CD14-positive monocyte (primary cell): ENCODE data around the gene SLC6A2. TPM values are rescaled to one million over a fixed set of nuclear protein-coding genes. Genes with fewer than 3 reads are reported as not detected.

Experiments
- DNase-seq, 3 donors: peaks; one replicate each; pipeline ENCODE4 v3.0.0-alpha.2; 2011 to 2022
- H2AFZ ChIP-seq: 2 replicates; pipeline ENCODE4 v1.6.0; 2012; ENCODE audit warnings: mild to moderate bottlenecking, low read depth, low read length, inconsistent platforms; ENCODE audit not compliant: insufficient read depth, poor library complexity, severe bottlenecking
- H3K27ac ChIP-seq, 2 donors: 1 replicate in 1 of 2; 2 replicates in 1 of 2; pipeline ENCODE4 v1.5.1; 2012 to 2013; ENCODE audit warnings: low read length in 2 of 2, control low read depth in 1 of 2, inconsistent platforms in 1 of 2, low read depth in 1 of 2, mild to moderate bottlenecking in 1 of 2
- H3K27me3 ChIP-seq, 2 donors: one replicate each; pipeline versions ENCODE4 v1.6.0 to v1.6.1; 2011 to 2013; ENCODE audit warnings: low read length in 2 of 2; ENCODE audit not compliant: control insufficient read depth in 2 of 2, insufficient read depth in 2 of 2
- H3K36me3 ChIP-seq, 2 donors: replicated peaks in 1 of 2; 1 replicate in 1 of 2; 2 replicates in 1 of 2; pipeline versions ENCODE4 v1.5.1 to v1.6.1; 2012 to 2013; ENCODE audit warnings: low read length in 2 of 2, control low read depth in 1 of 2, inconsistent platforms in 1 of 2, mild to moderate bottlenecking in 1 of 2; ENCODE audit not compliant: insufficient read depth in 2 of 2, control insufficient read depth in 1 of 2
- H3K4me1 ChIP-seq, 2 donors: 1 replicate in 1 of 2; 2 replicates in 1 of 2; pipeline versions ENCODE4 v1.5.1 to v1.6.1; 2012 to 2013; ENCODE audit warnings: low read length in 2 of 2, control low read depth in 1 of 2, inconsistent platforms in 1 of 2, mild to moderate bottlenecking in 1 of 2, moderate library complexity in 1 of 2; ENCODE audit not compliant: insufficient read depth in 2 of 2, control insufficient read depth in 1 of 2
- H3K4me2 ChIP-seq: replicated peaks from 2 replicates; pipeline ENCODE3; 2012; ENCODE audit warnings: low read length, moderate library complexity, mild to moderate bottlenecking; ENCODE audit not compliant: poor library complexity, severe bottlenecking; ENCODE audit errors: extremely low read depth
- H3K4me3 ChIP-seq, 3 experiments: fragments of 200-600 bp in 1 of 3; sonication (generic) in 1 of 3; replicated peaks in 1 of 3; 1 replicate in 2 of 3; 2 replicates in 1 of 3; pipeline ENCODE4 v1.5.1; 2011 to 2013; ENCODE audit warnings: low read length in 3 of 3, mild to moderate bottlenecking in 3 of 3, control low read depth in 2 of 3, low read depth in 2 of 3, inconsistent platforms in 1 of 3, moderate library complexity in 1 of 3
- H3K79me2 ChIP-seq: 2 replicates; pipeline ENCODE4 v1.6.0; 2012; ENCODE audit warnings: mild to moderate bottlenecking, control low read depth, inconsistent platforms, low read length, moderate library complexity; ENCODE audit not compliant: insufficient read depth
- H3K9ac ChIP-seq: 2 replicates; pipeline ENCODE4 v1.6.0; 2017; ENCODE audit warnings: low read length, mild to moderate bottlenecking; ENCODE audit not compliant: insufficient read depth, poor library complexity, severe bottlenecking
- H3K9me3 ChIP-seq, 2 donors: replicated peaks in 1 of 2; 1 replicate in 1 of 2; 2 replicates in 1 of 2; pipeline versions ENCODE4 v1.5.1 to v1.6.1; 2012 to 2013; ENCODE audit warnings: low read length in 2 of 2, control low read depth in 1 of 2; ENCODE audit not compliant: control insufficient read depth in 1 of 2, insufficient read depth in 1 of 2
- H4K20me1 ChIP-seq: 2 replicates; pipeline ENCODE4 v1.6.0; 2012; ENCODE audit warnings: mild to moderate bottlenecking, low read length, control low read depth, moderate library complexity; ENCODE audit not compliant: insufficient read depth
- H3K27ac Mint-ChIP-seq, 7 donors: one replicate each; pipeline ENCODE4 v1.8.0; 2020; ENCODE audit warnings: mild to moderate bottlenecking in 7 of 7, mixed read lengths in 7 of 7, moderate library complexity in 6 of 7, inconsistent platforms in 2 of 7
- H3K27me3 Mint-ChIP-seq, 3 donors: one replicate each; pipeline ENCODE4 v1.8.0; 2021 to 2022; ENCODE audit warnings: low read depth in 3 of 3, mild to moderate bottlenecking in 3 of 3, mixed read lengths in 3 of 3, moderate library complexity in 3 of 3, inconsistent platforms in 1 of 3
- H3K36me3 Mint-ChIP-seq, 2 donors: one replicate each; pipeline ENCODE4 v1.8.0; 2020; ENCODE audit warnings: mixed read lengths in 2 of 2, inconsistent platforms in 1 of 2, mild to moderate bottlenecking in 1 of 2
- H3K4me1 Mint-ChIP-seq: one replicate; pipeline ENCODE4 v1.8.0; 2020; ENCODE audit warnings: mild to moderate bottlenecking, mixed read lengths
- H3K4me3 Mint-ChIP-seq, 2 donors: one replicate each; pipeline ENCODE4 v1.8.0; 2020; ENCODE audit warnings: mild to moderate bottlenecking in 2 of 2, mixed read lengths in 2 of 2, moderate library complexity in 1 of 2
- H3K9me3 Mint-ChIP-seq, 7 donors: one replicate each; pipeline ENCODE4 v1.8.0; 2020 to 2022; ENCODE audit warnings: mixed read lengths in 7 of 7, mild to moderate bottlenecking in 6 of 7, moderate library complexity in 6 of 7, inconsistent platforms in 2 of 7
- WGBS: methylation state at CpG from one replicate; pipeline ENCODE4 v1.1.5; 2013; ENCODE audit warnings: missing lambda C conversion rate; ENCODE audit not compliant: insufficient coverage; 5-methylcytosine and 5-hydroxymethylcytosine counted together
- intact Hi-C, 2 donors: fragments of 100-400 bp; cut with micrococcal nuclease; formaldehyde crosslinking; loops; one replicate each; pipeline versions ENCODE4 v1.15.0 to v1.15.1; 2023
- polyA plus RNA-seq, 3 donors: library from polyadenylated mRNA; depleted of rRNA in 1 of 3; unstranded in 2 of 3; stranded (reverse) in 1 of 3; fragments of 300-500 nt in 2 of 3; fragments of >200 nt in 1 of 3; fragmentation: Illumina TruSeq in 2 of 3; gene quantifications; 1 replicate in 2 of 3; 2 replicates in 1 of 3; pipeline ENCODE4 v1.2.3, GENCODE V29; 2012 to 2021
- TF ChIP-seq, protein P1 (sequence below): fragments of 200-600 bp; IDR thresholded peaks from one replicate; pipeline ENCODE4 v1.8.0; 2022; ENCODE audit warnings: antibody characterized with exemption, mild to moderate bottlenecking

The SLC6A2 gene
- polyA plus RNA-seq, 3 donors, result not detected

DNA sequence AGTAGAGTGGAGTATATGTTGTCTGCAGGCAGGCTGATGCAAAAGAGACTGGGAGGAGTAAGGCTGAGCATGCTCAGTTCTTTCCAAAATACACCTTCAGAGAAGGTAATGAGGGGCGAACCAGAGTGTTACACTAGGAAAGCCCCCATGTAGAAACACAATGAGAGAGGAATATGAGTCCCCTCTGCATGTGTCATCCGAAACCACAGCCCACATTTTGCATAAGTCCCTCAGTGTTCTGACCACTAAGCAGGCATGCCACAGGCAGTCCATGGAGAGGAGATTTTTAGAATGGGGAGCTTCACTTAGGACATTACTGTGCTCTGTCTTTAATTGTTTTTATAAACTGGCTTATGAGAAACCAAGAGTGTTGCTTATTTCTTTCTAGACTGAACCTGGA is 32.0 kb downstream of the SLC6A2 start:
- TF ChIP-seq, protein P1, sequence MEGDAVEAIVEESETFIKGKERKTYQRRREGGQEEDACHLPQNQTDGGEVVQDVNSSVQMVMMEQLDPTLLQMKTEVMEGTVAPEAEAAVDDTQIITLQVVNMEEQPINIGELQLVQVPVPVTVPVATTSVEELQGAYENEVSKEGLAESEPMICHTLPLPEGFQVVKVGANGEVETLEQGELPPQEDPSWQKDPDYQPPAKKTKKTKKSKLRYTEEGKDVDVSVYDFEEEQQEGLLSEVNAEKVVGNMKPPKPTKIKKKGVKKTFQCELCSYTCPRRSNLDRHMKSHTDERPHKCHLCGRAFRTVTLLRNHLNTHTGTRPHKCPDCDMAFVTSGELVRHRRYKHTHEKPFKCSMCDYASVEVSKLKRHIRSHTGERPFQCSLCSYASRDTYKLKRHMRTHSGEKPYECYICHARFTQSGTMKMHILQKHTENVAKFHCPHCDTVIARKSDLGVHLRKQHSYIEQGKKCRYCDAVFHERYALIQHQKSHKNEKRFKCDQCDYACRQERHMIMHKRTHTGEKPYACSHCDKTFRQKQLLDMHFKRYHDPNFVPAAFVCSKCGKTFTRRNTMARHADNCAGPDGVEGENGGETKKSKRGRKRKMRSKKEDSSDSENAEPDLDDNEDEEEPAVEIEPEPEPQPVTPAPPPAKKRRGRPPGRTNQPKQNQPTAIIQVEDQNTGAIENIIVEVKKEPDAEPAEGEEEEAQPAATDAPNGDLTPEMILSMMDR, result no peak
- H3K27ac Mint-ChIP-seq, result no peak overlapping the region
- no peaks in the 10 kb centered on the region for H3K4me1 Mint-ChIP-seq
- no peaks in the 10 kb centered on the region for H3K4me1 ChIP-seq
- no peak overlapping the region for H3K4me3 Mint-ChIP-seq
- H3K27me3 ChIP-seq, result no peaks in the 10 kb centered on the region
- no peak for DNase-seq
- no peak overlapping the region for H2AFZ ChIP-seq
- no peaks in the 10 kb centered on the region for H3K36me3 ChIP-seq
- no peak overlapping the region for H3K4me2 ChIP-seq
- no peaks in the 10 kb centered on the region for H3K36me3 Mint-ChIP-seq
- no peaks in the 10 kb centered on the region for H3K79me2 ChIP-seq
- peaks cover 0 to 2% (median 1%) of the 10 kb centered on the region in 3 donors for H3K27me3 Mint-ChIP-seq
- H3K27ac ChIP-seq, result no peak overlapping the region
- peaks cover 0 to 5% (median 2%) of the 10 kb centered on the region in 7 donors for H3K9me3 Mint-ChIP-seq
- H3K9me3 ChIP-seq, result peaks cover 0 to 5% of the 10 kb centered on the region in 2 donors
- H3K9ac ChIP-seq, result no peak overlapping the region
- no peak overlapping the region for H3K4me3 ChIP-seq
- intact Hi-C loops, result no loop called here
- WGBS, result no CpG with 5 or more reads among the region's 2 CpGs
- H4K20me1 ChIP-seq, result no peaks in the 10 kb centered on the region

DNA sequence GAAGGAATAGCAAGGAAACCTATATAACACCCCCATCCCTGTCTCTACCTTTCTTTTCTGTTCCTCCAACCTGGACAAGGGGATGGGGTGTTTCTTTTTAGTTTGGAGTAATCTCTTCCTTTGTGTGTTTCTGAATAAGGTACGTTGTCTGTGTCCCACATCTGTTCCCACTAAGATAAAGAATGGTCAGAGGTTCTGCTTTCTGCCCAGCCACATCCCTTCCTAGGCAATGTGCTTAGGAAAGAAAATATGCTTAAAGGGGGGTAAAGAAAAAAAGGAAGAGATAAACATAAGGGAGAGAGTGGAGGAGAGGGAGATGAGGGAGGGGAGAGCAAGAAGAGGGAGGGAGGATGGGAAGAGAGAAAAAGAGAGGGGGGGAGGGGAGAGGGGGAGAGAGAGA is 35.1 kb downstream of the SLC6A2 start:
- DNase-seq, result no peak
- no peak overlapping the region for H3K27ac Mint-ChIP-seq
- no peaks in the 10 kb centered on the region for H3K36me3 Mint-ChIP-seq
- Histone ChIP-seq H3K4me2 (no peak overlapping the region), H3K9me3 (peaks cover 0 to 5% of the 10 kb centered on the region in 2 donors), H3K27ac (no peak overlapping the region), H3K79me2 (no peaks in the 10 kb centered on the region), H2AFZ (no peak overlapping the region), H3K27me3 (no peaks in the 10 kb centered on the region), H3K36me3 (no peaks in the 10 kb centered on the region), H3K9ac (no peak overlapping the region), H4K20me1 (no peaks in the 10 kb centered on the region), H3K4me1 (no peaks in the 10 kb centered on the region), H3K4me3 (no peak overlapping the region)
- no CpG with 5 or more reads among the region's 1 CpG for WGBS
- no peaks in the 10 kb centered on the region for H3K4me1 Mint-ChIP-seq
- intact Hi-C loops, result no loop called here
- H3K27me3 Mint-ChIP-seq, result peaks cover 0 to 2% (median 0%) of the 10 kb centered on the region in 3 donors
- H3K4me3 Mint-ChIP-seq, result no peak overlapping the region
- TF ChIP-seq, protein P1, result no peak
- H3K9me3 Mint-ChIP-seq, result peaks cover 0 to 5% (median 0%) of the 10 kb centered on the region in 7 donors
